ENCODE data around the gene MYRFL.
"Not testable (repeated sequence)": the region's sequence is repeated elsewhere in the genome, so short reads cannot be mapped to it uniquely, and the experiment has no call there.

MYRFL gene

DNA sequence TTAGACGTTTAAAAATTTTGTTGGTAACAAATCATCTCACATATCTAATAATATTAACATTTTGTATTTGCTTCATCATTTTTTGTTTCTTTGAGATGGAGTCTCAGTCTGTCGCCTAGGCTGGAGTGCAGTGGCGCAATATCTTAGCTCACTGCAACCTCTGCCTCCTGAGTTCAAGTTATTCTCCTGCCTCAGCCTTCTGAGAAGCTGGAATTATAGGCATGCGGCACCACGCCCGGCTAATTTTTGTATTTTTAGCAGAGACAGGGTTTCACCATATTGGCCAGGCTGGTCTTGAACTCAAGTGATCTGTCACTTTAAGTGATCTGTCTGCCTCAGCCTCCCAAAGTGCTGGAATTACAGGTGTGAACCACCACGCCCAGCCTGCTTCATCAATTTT, 169.1 kb downstream of the MYRFL start:
- not testable (repeated sequence) for DNase-seq

DNA sequence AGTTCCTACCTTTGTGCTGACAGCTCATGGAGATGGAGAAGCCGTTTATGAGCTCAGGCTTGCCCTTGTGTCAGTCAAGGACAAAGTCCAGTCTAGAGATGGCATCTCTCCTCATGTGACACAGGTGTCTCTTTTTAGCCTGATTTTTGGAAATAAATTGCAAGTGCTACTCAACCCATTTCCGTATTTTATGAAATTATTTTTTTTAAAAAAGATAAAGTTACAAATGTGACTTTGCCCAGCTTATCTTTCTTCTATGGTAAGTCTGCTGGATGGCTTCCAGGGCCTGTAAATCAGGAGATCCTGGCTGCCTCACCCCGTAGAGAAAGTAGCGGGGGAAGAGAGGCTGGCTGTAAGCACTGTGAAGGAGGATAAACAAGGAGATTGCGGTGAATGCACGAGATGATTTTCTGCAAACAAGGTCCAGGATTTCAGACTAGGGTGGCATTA, 169.7 kb downstream of the MYRFL start:
- no peak for DNase-seq

DNA sequence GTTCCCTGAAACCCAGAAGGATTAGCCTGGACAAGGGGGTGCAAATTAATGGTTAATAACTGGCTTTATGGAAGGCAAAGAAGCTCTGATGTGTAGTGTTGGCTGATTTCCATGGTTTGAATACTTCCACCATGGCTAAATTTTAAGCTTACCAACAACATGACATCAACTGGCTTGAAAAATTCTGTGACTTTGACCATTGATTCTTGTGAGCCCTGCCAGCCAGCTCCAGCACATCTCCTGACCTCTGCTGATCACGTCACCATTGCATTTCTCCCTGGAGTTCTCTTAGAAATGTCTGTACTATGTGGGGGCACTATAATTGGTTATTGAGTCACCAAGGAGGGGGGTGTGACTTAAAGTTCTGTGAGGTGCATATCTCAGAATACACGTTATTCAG, 171.2 kb downstream of the MYRFL start:
- DNase-seq = no peak

DNA sequence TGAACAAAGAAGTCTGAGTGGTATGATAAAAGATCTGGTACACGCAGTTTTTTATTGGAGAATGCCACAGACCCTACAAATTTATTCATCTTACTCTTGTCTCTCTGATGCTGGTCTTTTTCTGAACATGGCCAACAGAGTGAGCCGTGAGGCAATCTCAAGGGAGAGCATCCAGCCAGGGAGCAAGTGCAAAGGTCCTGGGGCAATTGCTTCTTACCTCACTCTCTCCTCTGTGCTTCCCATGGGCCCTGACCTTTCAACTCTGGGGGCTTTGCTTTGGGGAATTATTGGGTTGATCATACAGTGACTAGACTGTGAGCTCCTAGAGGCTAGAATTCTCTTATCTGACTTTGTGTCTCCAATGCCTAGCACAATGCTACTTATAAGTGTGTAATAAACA, 171.7 kb downstream of the MYRFL start:
- DNase-seq = no peak

DNA sequence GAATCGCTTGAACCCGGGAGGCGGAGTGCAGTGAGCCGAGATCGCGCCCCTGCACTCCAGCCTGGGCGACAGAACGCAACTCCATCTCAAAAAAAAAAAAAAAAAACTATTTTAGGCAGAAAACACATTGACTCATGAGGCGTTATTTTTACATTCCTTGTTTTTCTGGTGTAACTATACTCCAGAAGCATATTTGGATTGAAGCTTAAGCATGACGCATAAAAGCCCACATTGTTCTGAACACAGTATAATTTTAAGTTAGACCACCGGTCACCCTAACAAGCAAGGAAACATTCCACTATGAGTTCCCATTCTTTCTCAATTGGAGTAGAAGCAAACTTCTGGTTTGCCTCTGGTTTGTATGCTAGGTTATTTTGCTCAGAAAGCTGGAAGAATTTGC, 173.0 kb downstream of the MYRFL start:
- no peak for DNase-seq

DNA sequence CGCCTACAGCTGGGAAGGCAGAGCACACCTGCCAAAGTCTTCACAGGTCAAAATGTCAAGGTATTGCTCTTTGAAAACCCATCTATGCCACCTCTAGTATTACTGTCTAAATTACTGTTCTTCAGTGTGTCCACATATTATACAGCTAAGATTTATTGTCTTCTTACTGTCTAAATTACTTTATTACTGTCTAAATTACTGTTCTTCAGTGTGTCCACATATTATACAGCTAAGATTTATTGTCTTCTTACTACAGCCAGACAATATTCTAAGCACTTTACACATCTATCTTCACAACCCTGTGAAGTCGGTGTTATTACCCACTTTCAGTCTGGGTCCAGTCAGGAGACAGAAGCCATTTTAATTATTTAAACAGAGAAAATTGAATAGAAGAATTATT, 173.9 kb downstream of the MYRFL start:
- no peak for DNase-seq

DNA sequence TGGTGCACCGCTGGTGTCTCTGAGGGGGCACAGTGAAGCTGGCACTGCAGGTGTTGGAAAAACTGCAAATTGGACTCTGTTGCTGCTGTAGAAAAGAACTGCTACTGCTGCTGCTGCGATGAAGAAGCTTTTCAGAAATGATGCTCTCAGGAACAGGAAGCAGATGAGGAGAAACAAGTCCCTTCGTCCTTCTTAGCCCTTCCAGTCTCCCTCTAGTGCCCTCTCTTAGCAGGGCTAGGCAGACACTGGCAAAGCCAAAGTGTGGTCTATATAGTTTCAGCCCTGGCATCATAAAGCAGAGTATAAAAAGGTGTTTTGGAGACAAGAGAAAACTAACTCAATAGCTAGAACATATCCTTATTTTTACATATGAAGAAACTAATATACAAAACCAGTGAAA, 174.5 kb downstream of the MYRFL start:
- DNase-seq = no peak

DNA sequence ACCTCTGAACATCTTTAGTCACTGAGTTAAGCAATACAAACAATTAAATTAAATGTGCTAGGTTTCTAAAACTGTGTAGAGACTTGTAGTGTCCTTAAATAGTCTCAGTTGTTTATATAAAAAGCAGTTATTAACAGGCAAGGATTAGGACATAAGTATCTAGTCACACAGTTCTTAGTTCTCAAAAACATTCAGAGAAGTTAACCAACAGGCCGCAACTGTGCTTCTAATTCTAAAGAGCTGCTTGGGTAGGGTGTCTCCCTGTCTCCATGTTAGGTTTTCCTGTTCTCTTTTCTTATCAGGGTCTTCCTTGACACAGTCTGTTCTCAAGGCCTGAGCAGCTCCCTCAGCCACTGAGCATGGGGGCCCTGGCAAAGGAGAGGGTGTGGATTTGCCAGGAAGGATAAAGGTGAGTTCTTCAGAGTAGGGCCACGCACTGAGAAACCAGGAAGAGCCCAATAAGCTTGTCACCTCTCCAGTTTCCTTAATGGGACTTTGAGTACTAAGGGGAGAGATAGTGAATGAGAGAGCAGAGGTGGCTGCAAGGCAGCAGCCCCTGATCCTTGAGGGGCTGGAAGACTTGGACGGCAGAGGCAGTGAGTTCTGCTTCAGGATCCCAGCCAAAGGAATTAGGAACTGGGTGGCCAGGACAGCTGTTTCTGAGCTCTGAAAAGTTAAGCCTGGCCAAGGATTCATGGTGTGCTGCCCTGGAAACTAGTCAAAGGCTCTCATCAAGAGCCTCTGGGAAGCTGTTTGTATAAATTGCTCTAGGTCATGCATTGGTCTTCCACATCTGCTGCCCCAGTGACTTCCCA, 177.3 kb downstream of the MYRFL start:
- DNase-seq = no peak

DNA sequence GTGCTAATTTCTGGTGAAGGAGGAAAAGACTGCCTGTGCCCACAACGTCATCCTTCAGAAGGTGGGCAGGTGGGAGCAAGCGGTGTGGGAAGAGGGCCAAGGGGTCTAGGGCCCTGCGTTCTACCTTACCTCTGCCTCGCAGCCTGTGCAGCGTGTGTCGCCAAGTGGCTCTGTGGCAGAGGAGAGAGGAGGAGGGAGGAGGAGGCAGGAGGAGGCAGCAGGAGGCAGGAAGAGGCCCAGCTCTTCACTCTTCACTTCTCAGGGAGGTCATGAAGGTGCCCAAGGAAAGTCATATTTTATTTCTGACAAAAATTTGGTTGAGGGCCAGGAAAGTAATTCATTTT, 177.9 kb downstream of the MYRFL start:
- no peak for DNase-seq

DNA sequence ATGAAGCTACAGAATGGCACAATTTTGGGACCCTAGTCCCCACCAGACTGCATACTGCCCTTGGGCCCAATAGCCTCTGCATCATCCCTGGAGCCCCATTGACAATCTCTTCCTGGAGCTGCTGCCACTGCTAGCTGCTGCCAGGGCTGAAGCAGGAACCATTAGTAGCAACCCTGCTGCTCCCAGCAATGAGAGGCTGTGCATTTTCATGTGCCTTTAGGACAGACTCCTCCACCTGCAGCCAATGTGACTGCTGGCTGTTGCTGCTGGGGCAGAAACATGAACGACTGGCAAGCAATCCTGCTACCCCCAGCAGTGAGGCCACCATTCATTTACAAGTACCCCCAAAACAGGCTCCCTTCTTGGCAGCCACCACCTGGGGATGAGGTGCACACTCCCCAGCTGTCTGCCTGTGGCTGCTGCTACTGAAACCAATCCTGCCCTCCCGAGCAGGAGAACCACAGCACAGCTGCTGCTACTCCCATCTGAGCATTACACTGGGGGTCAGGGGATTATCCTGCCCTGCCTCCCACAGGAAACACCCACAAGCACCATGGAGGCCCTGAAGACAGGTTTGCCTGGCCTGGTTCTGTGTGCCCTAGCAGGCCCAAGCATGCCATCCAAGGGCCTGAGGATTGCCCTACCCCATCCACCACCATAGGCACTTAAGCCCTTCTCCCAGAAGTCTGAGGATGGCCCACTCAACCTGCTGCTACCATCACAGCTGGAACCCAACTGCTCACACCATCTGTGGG, 181.0 kb downstream of the MYRFL start:
- DNase-seq = no peak

DNA sequence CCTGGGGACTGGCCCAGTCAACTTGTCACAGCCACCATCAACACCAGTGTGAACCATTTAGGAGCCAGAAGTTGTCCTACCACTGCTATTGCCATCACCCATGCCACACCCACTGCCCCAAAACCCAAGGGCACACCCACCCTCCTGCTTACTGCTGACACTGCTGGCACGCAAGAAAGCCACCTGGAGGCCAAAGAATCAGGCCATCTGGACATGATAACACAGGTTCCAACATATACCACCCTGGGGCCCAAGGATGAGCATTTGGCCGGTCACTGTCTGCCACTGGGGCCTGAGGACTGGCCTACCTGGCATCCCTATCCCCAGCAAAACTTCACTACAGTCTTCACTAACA, 181.6 kb downstream of the MYRFL start:
- no peak for DNase-seq

DNA sequence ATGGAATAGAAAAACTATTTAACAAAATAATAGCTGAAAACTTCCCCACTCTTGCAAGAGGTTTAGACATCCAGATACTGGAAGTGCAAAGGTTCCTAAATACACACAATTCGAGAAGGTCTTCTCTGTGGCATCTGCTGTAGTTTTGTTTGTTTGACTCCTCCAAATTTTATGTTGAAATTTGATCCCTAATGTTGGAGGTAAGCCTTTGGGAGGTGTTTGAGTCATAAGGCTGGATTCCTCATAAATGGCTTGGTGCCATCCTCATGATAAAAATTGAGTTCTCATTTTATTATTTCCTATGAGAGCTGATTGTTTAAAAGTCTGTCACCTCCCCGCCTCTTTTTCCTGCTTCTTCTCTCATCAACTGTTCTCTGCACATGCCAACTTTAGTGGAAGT, 182.7 kb downstream of the MYRFL start:
- no peak for DNase-seq
